BE2C (cell line): ENCODE data around the gene PRR3. TPM values are rescaled to one million over a fixed set of nuclear protein-coding genes. Genes with fewer than 3 reads are reported as not detected.

Source experiments
- DNase-seq: peaks from one replicate; pipeline ENCODE4 v3.0.0-alpha.2; 2020
- H3K27me3 ChIP-seq: fragments of 250-450 bp; sonication (Bioruptor Pico); 2 replicates; pipeline ENCODE4 v1.5.1; 2020; ENCODE audit warnings: mild to moderate bottlenecking
- H3K36me3 ChIP-seq: fragments of 250-450 bp; sonication (Bioruptor Pico); 2 replicates; pipeline ENCODE4 v1.5.1; 2020; ENCODE audit warnings: mild to moderate bottlenecking
- H3K4me1 ChIP-seq: fragments of 250-450 bp; sonication (Bioruptor Pico); 2 replicates; pipeline ENCODE4 v1.5.1; 2020
- H3K4me3 ChIP-seq: 2 replicates; pipeline ENCODE4 v1.5.1; 2011; ENCODE audit warnings: low read depth, low read length
- H3K9me3 ChIP-seq: fragments of 250-450 bp; sonication (Bioruptor Pico); 2 replicates; pipeline ENCODE4 v1.5.1; 2020
- polyA plus RNA-seq: library from polyadenylated mRNA; unstranded; fragments of >200 nt; gene quantifications from one replicate; pipeline ENCODE4 v1.2.1, GENCODE V29; 2012; ENCODE audit warnings: low read depth, missing spikeins; ENCODE audit not compliant: insufficient read length, insufficient read depth
- TF ChIP-seq, protein P1 (sequence below): IDR thresholded peaks from 2 replicates; pipeline ENCODE4 v1.5.1; 2012; ENCODE audit warnings: mild to moderate bottlenecking, low read depth, low read length

The PRR3 gene
- 76.1 TPM for polyA plus RNA-seq

DNA sequence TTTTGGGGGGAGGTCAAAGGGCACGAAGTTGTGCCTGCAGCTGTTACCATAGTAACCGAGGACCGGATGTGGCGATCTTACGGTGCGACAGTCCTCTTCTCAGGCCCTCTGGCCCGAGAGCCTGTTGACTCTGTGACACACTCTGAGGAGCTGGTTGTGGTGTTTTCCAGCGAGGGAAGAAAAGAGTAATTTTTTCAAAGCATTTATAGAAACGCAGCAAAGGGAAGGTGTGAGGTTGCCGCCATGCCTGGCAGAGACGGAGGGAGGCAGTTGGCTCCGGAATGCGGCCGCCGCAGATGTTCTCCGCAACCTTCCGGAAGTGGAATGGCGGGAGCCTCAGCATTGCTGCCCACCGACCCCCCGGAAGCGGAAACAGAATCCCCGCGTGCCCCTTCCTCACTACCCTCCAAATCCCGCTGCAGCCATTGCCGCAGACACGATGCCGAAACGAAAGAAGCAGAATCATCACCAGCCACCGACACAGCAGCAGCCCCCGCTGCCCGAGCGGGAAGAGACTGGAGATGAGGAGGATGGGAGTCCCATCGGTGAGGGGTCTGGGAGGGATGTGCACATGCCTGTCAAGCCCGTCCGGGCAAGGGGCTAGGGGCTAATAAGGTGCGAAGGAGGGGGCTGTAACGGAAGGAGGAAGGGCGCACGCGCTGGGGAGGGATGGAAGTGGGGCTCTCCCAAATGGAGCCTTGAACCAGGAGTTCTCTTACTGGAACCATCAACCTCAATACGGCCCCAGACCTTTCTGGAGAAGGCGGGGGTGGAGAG is at the start of gene PRR3:
Gene PRR3, plus strand, starts transcription at position 390 of the 777 bp plus-strand sequence. Its CDS starts 50 bp downstream, at position 440.
- H3K9me3 ChIP-seq = no peaks in the 10 kb centered on the region
- H3K36me3 ChIP-seq = peaks cover 33% of the 10 kb centered on the region
- H3K4me1 ChIP-seq = no peaks in the 10 kb centered on the region
- no peaks in the 10 kb centered on the region for H3K27me3 ChIP-seq
- TF ChIP-seq, protein P1, sequence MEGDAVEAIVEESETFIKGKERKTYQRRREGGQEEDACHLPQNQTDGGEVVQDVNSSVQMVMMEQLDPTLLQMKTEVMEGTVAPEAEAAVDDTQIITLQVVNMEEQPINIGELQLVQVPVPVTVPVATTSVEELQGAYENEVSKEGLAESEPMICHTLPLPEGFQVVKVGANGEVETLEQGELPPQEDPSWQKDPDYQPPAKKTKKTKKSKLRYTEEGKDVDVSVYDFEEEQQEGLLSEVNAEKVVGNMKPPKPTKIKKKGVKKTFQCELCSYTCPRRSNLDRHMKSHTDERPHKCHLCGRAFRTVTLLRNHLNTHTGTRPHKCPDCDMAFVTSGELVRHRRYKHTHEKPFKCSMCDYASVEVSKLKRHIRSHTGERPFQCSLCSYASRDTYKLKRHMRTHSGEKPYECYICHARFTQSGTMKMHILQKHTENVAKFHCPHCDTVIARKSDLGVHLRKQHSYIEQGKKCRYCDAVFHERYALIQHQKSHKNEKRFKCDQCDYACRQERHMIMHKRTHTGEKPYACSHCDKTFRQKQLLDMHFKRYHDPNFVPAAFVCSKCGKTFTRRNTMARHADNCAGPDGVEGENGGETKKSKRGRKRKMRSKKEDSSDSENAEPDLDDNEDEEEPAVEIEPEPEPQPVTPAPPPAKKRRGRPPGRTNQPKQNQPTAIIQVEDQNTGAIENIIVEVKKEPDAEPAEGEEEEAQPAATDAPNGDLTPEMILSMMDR = no peak
- peak within 1 kb of the TSS; percentile 77 for H3K4me3 ChIP-seq
- DNase-seq = peak; percentile 93

GRCh38 chr6:30507849-30508827 is 49.0 kb upstream of the PRR3 start:
- TF ChIP-seq, protein P1 = no peak
- no peak for DNase-seq
- Histone ChIP-seq H3K36me3 (no peaks in the 10 kb centered on the region), H3K4me3 (no peak overlapping the region), H3K9me3 (no peaks in the 10 kb centered on the region), H3K4me1 (no peaks in the 10 kb centered on the region), H3K27me3 (peaks cover 48% of the 10 kb centered on the region)

GRCh38 chr6:30508890-30509736 is 48.0 kb upstream of the PRR3 start:
- TF ChIP-seq, protein P1 = no peak
- Histone ChIP-seq H3K9me3 (no peaks in the 10 kb centered on the region), H3K4me1 (no peaks in the 10 kb centered on the region), H3K4me3 (no peak overlapping the region), H3K27me3 (peaks cover 42% of the 10 kb centered on the region), H3K36me3 (no peaks in the 10 kb centered on the region)
- DNase-seq = no peak

- H3K4me1 ChIP-seq = no peaks in the 10 kb centered on the region
- TF ChIP-seq, protein P1 = no peak
These were observed 46.5 kb upstream of the PRR3 start for GRCh38 chr6:30510419-30511168.

GRCh38 chr6:30511169-30511546 is 45.9 kb upstream of the PRR3 start:
- H3K4me1 ChIP-seq = no peaks in the 10 kb centered on the region
- TF ChIP-seq, protein P1 = no peak
- no peaks in the 10 kb centered on the region for H3K9me3 ChIP-seq
- no peaks in the 10 kb centered on the region for H3K36me3 ChIP-seq
- DNase-seq = no peak
- peaks cover 37% of the 10 kb centered on the region for H3K27me3 ChIP-seq
- no peak overlapping the region for H3K4me3 ChIP-seq

More at GRCh38 chr6:30510419-30511168, 46.5 kb upstream of the PRR3 start:
- Histone ChIP-seq H3K9me3 (no peaks in the 10 kb centered on the region), H3K27me3 (peaks cover 37% of the 10 kb centered on the region), H3K4me3 (no peak overlapping the region), H3K36me3 (no peaks in the 10 kb centered on the region)
- no peak for DNase-seq
